ENCODE results near the gene TSFM.

- TF ChIP-seq POLR2AphosphoS5 (IDR thresholded peaks at IDR 0.05; ENCODE audit: low read depth, low read length) = no peak
- TF ChIP-seq CTCF (IDR thresholded peaks at IDR 0.05) = no peak
- no peak for TF ChIP-seq REST (IDR thresholded peaks at IDR 0.05; ENCODE audit: insufficient read depth in 1 of 2, low read depth in 2 of 2, low read length in 1 of 2)
- TF ChIP-seq TCF7L2 (IDR thresholded peaks at IDR 0.05; ENCODE audit: low read depth, low read length) = no peak
Observed at GRCh38 chr12:57834086-57834876, 51.7 kb downstream of the TSFM start.

Data from Panc1 (cell line).